ENCODE measurements around the gene PPP1R12A. TPM values are rescaled to one million over a fixed set of nuclear protein-coding genes. Genes with fewer than 3 reads are reported as not detected.

Gene PPP1R12A
- total and polyA plus RNA-seq, 9 of the 15 experiments (the other 6 are each of a cell fraction or from before 2014, with no cell fraction given) = 26.4 to 119 (median 53.3) TPM

- TF ChIP-seq ZNF518B (CRISPR knock-in tag; IDR thresholded peaks at IDR 0.05) (no peak), DDX20 (tag; IDR thresholded peaks at IDR 0.05; ENCODE audit: low read depth) (no peak), COPS2 (conservative IDR thresholded peaks at IDR 0.05) (no peak), ID3 (CRISPR knock-in tag; IDR thresholded peaks at IDR 0.05) (no peak), ID3 (tag; IDR thresholded peaks at IDR 0.05) (no peak), ZNF436 (CRISPR knock-in tag; IDR thresholded peaks at IDR 0.05) (0 out of 2 replicates have a peak, but pooled peaks have one; percentile 5), ZNF561 (CRISPR knock-in tag; conservative IDR thresholded peaks at IDR 0.05) (no peak; the same call in 1 of the 2 replicates), NR4A1 (CRISPR knock-in tag; IDR thresholded peaks at IDR 0.05) (peak; percentile 78; the same call in 1 of the 2 replicates), NR4A1 (tag; IDR thresholded peaks at IDR 0.05) (no peak), NCOA1 (IDR thresholded peaks at IDR 0.05; ENCODE audit: low read depth) (no peak), XRCC4 (IDR thresholded peaks at IDR 0.05; ENCODE audit: extremely low read depth, insufficient read depth, insufficient read length) (no peak), ZNF318 (IDR thresholded peaks at IDR 0.05; ENCODE audit: borderline replicate concordance in 1 of 2, low read depth in 1 of 2) (no peak), NONO (IDR thresholded peaks at IDR 0.05; ENCODE audit: low read depth in 2 of 2, low read length in 1 of 2) (peak in 1 of 2 experiments; percentile 63; a peak in 1 of 4 replicates)
Measured at GRCh38 chr12:79935021-79935623, at the start of gene PPP1R12A (continued).

Measured in K562 (cell line).